GM18507 (cell line): ENCODE results near the gene TEX51.

Experiments used
- DNase-seq: peaks from one replicate; pipeline ENCODE4 v3.0.0; 2011; ENCODE audit warnings: low read depth; ENCODE audit not compliant: insufficient read length; ENCODE audit errors: extremely low spot score
- FAIRE-seq: peaks from 2 replicates; lab custom pipeline; 2011; peaks lifted over from hg19 to GRCh38; lab: Jason Lieb, UNC

Gene TEX51

DNA sequence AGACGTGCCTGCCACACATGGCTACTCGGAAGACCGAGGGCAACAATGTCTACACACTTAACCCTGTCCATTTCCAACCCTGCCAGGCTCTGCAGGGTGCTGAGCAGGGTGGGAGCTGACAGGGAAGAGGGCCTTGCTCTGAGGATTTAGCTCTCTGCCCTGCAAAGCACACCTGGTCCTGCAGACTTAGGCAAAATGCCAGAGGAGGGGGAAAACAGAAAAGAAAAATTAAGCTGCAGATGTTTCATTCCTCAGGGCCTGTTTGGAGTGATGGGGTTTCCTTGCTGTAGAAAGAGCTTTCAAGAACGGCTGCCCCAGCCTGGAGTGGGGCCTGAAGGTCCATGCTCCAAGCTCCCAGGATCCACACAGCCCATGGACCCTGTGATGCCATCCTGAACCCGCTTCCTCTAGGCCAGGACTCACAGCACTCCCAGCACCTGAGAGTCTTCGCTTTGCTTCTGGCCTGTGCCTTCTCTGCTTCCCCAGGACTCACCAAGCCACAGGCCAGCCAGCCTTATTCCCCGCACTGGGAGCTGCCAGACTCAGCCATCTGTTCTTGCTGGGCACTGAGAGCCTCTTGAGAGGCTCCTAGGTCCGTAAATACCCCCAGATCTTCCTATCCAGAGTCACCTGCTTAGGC, 9.1 kb upstream of the TEX51 start:
- no peak for DNase-seq
- no peak for FAIRE-seq

GRCh38 chr2:126890136-126890510, 8.6 kb upstream of the TEX51 start:
- FAIRE-seq (no peak), DNase-seq (no peak)

DNA sequence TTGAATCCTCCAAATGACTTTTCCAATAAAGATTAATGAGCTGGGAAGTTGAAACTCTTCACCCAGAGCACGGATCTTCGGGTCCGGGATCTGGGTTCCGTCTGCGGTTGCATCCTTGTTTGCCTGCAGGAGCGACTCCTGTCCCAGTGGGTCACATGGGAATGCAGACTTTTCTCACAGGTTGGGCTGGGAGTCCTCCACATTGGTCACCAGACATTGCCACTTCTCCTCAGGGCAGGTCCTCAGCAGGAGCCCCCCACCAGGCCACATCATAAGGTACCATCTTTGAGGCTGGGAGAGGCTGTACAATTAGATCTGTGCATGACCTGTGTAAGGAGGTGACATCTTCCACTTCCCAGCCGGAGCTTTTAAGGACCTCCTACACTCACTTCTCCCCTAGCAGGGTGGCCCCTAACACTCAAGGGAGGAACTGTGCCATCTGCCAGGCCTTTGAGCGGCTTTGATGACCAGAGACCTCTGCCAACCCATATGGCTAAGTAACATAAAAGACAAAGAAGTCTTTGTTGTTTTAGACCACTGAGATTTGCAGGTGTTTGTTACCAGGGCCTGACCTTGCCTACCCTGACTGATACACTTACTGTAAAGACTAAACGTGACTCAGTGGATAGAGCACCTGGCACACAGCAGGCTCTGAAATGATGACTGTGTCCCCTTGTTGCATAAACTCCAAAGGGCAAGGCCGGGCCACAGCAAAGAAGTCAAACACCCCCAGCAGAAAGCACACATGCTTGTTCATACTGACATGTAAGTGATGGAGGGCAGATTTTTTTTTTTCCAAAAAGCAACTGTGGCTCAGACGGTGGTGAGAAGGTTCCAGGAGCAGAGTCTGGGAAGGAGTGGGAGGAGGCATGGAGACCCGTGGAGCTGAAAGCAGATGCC, 7.9 kb upstream of the TEX51 start:
- DNase-seq: no peak
- FAIRE-seq: no peak

GRCh38 chr2:126891681-126892500, 6.8 kb upstream of the TEX51 start:
- FAIRE-seq (no peak), DNase-seq (no peak)

DNA sequence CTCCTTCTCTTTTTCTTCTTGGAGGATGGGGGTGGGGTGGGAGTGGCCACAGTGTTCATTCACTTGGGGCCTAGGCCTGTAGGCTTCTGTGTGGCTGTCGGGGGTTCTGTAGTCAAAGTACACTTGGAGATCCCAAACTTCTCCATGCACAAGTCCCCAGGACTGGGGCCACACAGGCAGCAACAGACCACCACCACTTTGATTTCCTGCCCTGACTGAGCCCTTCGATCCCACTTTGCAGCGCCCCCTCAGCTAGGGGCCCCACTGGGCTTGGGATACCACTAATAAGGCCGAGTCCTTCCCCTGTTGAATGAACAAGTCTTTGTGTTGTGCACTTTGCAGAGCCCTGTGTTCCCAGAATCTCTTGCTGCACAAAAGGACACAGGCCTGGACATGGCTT, 5.5 kb upstream of the TEX51 start:
- FAIRE-seq: no peak
- no peak for DNase-seq

- FAIRE-seq (no peak), DNase-seq (no peak)
Measured at GRCh38 chr2:126893606-126894005, 5.1 kb upstream of the TEX51 start.

GRCh38 chr2:126894082-126894481, 4.6 kb upstream of the TEX51 start:
- DNase-seq (no peak), FAIRE-seq (no peak)

DNA sequence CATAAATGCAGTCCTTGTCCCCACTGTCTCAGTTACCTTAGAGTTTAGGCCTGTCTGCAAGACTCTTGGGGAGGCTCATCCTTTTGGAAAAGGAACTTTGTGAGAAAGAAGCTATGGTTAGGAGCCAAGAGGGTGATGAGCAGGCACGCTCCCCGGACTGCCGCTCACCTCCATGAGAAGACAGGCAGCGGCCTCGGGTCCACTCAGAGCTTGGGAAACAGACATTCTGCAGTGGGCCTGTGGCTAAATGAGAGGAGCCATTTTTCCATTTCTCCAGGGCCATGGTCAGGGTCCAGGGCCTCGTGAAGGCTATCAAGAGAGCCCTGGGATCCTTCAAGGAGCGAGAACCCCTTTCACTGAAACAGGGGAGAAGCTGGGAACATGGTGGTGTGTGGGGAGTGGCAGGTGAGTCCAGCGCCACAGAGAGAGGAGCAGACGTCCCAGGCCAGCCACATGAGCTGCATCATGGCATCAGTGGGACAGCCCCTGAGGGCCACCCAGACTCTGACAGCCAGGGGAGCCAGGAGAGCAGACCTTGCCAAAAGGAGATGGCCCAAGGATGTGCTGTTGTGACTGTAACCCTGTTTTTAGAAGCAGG, 4.0 kb upstream of the TEX51 start:
- FAIRE-seq (no peak), DNase-seq (no peak)

DNA sequence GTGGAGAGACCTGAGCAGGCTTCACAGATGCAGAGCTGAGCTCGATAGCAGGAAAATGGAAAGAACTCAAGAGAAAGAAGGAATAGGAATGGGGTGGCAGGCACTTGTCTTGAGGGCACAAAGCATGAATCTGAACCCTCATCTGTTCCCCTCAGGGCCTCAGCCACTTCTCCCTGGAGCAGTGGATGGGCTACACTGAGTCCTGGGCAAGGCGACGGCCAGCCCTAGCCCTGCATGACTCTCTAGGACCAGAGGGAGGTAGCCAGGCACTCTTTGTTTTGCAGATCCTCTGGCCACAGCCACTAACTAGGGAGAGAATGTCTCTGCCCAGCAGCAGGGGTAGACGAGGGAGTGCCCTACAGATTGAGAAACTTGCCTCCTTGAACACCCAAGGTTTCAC, 3.4 kb upstream of the TEX51 start:
- DNase-seq (no peak), FAIRE-seq (no peak)

DNA sequence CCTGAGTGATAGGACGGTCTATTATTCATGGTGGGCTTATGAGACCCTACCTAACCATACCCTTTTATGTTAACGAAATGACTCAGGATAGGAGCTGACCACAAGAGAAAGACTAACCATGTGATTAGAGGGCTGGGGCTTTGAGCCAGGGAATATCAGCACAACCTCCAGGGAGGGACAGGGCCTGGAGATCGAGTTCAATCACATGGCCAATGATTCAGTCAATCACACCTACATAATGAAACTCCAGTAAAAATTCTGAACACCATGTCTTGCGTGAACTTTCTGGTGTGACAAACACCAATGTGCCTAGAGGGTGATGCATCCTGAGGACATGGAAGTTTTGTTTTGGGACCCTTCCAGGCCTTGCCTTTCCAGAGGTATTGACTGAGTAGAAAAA, 2.2 kb upstream of the TEX51 start:
- no peak for FAIRE-seq
- no peak for DNase-seq

- DNase-seq: no peak
- FAIRE-seq: no peak
Measured at GRCh38 chr2:126899616-126900185, 1.0 kb downstream of the TEX51 start.

- FAIRE-seq: no peak
- no peak for DNase-seq
Measured at GRCh38 chr2:126900646-126901319, 2.1 kb downstream of the TEX51 start.

DNA sequence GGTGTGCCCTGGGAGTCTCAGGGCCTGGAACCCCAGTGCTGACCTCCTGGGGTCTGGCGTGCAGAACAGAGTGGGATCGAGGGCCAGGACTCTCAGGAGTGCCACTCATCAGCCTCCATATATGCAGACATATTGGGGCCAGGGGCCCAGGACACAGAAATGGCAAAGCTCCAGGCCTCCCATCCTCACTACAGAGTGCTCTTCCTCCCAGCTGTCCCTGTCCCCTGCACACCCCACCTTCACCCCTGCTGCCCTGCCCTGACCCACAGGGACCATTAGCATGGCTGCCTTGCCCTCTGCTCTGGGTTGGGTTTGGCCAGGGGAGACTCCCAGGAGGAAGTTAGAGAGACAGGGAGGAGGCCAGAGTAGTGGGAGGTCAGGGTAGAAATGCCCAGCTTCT, 2.8 kb downstream of the TEX51 start:
- DNase-seq: no peak
- no peak for FAIRE-seq

DNA sequence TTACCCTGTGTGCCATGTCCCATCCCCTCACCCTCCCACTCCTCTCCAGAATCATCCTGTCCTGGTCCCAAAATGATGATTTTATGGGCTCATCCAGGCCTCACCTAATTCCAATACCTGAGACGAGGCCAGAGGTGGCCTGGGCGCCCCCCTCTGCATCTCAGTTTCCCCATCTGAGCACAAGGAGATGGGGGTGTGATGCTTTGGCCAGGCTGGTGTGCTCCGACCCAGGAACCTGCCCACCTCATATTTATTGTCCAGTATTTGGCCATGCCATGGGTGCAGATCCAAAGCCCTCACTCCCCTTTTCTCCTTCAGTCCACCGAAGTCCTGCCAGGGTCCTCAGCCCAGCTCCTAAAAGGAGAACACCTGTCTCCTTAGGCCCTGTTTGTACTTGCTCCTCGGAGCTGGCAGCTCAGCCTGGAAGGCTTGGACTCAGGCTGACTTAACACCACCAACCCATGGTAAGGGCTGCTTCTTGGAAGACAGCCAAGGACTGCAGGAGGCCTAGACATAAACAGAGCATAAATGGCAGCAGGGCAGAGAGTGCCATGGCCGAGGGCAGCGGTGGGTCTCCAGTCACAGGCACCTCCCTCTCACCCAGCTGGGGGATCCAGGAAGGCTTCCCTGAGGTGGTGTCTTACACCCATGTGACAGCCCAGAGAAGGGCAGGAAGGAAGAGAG, 3.6 kb downstream of the TEX51 start:
- FAIRE-seq: no peak
- no peak for DNase-seq

DNA sequence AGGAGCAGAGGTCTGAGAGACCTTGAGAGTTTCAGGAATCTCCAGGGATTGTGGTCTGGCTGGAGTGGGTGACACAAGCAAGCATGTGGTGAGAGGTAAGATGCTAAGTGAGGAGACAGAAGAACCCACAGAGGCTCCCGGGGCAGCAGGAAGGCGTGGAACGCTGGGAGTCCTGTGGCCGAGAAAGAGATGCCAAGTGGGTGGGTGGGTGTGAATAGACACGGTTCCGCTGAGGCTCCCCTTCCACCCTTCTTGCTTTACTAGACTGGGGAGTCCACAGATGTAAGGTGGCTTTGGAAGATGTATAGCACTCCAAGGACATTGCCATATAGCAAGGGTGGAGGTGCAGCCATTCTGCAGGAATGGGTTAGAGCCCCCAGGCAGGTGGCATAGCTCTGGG, 4.2 kb downstream of the TEX51 start:
- DNase-seq: no peak
- FAIRE-seq: no peak

DNA sequence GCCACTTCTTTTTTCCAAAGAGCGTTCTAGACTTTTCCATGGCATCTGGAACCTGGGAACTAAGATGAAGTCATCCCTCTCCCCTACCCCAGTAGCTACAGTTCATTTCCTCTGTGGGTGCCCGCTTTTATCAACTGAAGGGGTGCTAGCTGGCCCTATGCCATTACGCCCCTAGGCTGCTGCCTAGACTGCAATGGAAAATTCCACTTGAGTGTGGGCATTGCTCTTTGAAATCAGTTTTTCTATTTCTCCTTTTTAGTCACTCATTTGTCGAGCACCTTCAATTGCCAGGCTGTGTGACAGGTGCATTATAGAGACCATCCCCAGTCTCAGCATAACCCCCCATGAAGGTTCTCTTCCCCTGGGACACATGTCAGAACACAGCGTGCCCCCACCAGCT, 7.3 kb downstream of the TEX51 start:
- no peak for FAIRE-seq
- no peak for DNase-seq

DNA sequence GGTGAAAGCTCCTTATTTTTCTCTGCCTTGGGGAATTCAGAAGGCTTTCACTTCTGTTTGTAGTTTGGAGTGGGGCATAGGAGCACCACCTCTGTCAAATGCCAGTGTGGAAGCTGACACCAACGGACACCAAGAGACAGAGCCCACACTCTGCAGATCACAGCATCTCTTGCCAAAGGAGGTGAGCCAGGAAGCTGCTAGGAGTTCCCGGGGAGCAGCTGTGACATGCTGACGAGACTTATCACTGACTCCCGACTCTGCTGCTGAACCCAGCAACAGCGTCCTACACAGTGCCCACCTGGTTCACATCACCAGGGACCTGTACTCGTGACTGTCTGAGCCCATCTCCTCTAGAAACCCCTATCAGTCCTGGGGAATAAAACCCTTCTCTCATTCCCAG, 8.1 kb downstream of the TEX51 start:
- FAIRE-seq: no peak
- no peak for DNase-seq

GRCh38 chr2:126907671-126908070, 9.0 kb downstream of the TEX51 start:
- DNase-seq: no peak

DNA sequence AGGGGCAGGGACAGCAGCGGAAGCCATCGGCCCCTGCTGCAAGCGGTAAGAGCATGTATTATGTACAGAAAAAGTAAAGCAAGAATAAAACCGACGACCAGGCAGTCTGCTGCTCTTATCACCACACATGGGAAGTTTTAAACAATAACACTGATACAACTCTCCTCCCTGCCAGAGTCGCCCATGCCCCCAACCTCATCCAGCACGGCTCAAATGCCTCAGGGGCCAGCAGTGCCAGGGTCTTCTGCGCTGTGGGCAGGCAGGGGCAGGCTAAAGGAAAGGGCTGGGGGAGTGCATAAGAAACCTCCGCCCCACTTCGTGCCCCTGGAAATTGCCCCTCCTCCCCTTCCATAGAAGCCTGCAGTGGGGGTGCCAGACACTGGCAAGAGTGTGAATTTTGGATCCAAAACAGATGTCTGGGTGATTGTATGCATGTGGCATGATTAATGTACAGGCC, 10.1 kb downstream of the TEX51 start:
- FAIRE-seq (no peak), DNase-seq (no peak)

More at GRCh38 chr2:126907671-126908070, 9.0 kb downstream of the TEX51 start:
- FAIRE-seq: no peak
